Keratinocyte (primary cell): Measurements from ENCODE around the gene GDPD4.

Source experiments
- EZH2 ChIP-seq: IDR thresholded peaks from one replicate; pipeline ENCODE4 v1.6.1; 2012; ENCODE audit warnings: inconsistent platforms, mild to moderate bottlenecking, low read length, moderate library complexity
- TF ChIP-seq, protein P1 (sequence below), 3 experiments: IDR thresholded peaks in 1 of 3; conservative IDR thresholded peaks in 1 of 3; optimal IDR thresholded peaks in 1 of 3; 2 replicates in 2 of 3; 3 replicates in 1 of 3; pipeline versions ENCODE3 to v1.5.1; 2011; ENCODE audit warnings: low read length in 3 of 3, mild to moderate bottlenecking in 3 of 3, moderate library complexity in 2 of 3, control low read depth in 1 of 3, inconsistent platforms in 1 of 3; ENCODE audit not compliant: insufficient read depth in 2 of 3; ENCODE audit errors: extremely low read depth in 1 of 3

DNA sequence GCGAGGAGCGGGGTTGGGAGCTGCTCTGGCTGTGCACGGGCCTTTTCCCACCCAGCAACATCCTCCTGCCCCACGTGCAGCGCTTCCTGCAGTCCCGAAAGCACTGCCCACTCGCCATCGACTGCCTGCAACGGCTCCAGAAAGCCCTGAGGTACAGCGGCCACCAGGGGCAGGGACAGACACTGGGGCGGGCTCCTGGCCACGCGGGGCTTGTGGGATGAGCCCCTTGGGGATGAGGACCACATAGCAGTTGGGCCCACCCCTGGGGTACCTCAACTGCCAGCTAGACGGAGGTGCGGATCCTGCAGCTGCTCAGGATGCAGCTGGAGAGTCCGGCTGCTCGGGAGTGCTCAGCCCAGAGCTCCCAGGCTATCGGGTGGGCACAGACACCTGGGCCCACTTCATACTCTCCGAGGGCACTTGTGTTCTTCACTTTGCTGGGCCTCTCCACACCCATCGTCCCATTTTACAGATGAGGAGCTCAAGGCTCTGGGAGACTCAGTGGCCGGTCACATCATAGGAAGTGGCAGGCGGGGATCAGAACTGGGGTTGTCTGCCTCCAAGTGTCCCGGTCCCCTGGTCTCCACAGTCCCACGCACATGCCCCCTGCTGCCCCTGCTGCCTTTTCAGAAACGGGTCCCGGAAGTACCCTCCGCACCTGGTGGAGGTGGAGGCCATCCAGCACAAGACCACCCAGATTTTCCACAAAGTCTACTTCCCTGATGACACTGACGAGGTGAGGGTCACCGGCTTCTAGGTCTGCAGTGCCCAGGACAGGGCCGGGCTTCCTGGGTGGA, 95.8 kb downstream of the GDPD4 start:
- TF ChIP-seq, protein P1, sequence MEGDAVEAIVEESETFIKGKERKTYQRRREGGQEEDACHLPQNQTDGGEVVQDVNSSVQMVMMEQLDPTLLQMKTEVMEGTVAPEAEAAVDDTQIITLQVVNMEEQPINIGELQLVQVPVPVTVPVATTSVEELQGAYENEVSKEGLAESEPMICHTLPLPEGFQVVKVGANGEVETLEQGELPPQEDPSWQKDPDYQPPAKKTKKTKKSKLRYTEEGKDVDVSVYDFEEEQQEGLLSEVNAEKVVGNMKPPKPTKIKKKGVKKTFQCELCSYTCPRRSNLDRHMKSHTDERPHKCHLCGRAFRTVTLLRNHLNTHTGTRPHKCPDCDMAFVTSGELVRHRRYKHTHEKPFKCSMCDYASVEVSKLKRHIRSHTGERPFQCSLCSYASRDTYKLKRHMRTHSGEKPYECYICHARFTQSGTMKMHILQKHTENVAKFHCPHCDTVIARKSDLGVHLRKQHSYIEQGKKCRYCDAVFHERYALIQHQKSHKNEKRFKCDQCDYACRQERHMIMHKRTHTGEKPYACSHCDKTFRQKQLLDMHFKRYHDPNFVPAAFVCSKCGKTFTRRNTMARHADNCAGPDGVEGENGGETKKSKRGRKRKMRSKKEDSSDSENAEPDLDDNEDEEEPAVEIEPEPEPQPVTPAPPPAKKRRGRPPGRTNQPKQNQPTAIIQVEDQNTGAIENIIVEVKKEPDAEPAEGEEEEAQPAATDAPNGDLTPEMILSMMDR (optimal IDR thresholded peaks at IDR 0.05 in 1 of 3, IDR thresholded peaks at IDR 0.05 in 1 of 3, conservative IDR thresholded peaks at IDR 0.05 in 1 of 3; ENCODE audit: extremely low read depth in 1 of 3, insufficient read depth in 2 of 3, low read length in 3 of 3): no peak
- TF ChIP-seq EZH2: no peak
